Spleen (tissue), 7 donors: ENCODE measurements around the gene ODAD3.

ENCODE experiments used
- CTCF ChIP-seq, 11 experiments: fragments of 200-600 bp in 7 of 11; fragments of 450-650 bp in 4 of 11; sonication (generic) in 4 of 11; IDR thresholded peaks in 8 of 11; conservative IDR thresholded peaks in 3 of 11; 1 replicate in 7 of 11; 2 replicates in 4 of 11; pipeline versions ENCODE4 v1.4.0 to v1.8.0; 2016 to 2021; ENCODE audit warnings: antibody characterized with exemption in 11 of 11, inconsistent platforms in 4 of 11, mild to moderate bottlenecking in 1 of 11
- POLR2AphosphoS5 ChIP-seq, 3 donors: sonication (generic); formaldehyde crosslinking; IDR thresholded peaks; one replicate each; pipeline ENCODE4 v1.5.1; 2017; ENCODE audit warnings: antibody characterized with exemption in 3 of 3
- donor health status: DM: no; HTN: no; CAD: no; lungs with moderate emphysema.
- donor health status: DM: no; HTN: no; CAD: no.
- donor health status: DM: no; HTN: no; CAD: no.

GRCh38 chr19:11448923-11449554 lies 14.1 kb upstream of the ODAD3 start:
- no peak for TF ChIP-seq CTCF (IDR thresholded peaks at IDR 0.05 in 8 of 11, conservative IDR thresholded peaks at IDR 0.05 in 3 of 11)
- TF ChIP-seq POLR2AphosphoS5 (IDR thresholded peaks at IDR 0.05), result peak in 1 of 3 donors; percentile 51
